H9 (cell line): Measurements from ENCODE around the gene RSAD1. TPM values are rescaled to one million over a fixed set of nuclear protein-coding genes. Genes with fewer than 3 reads are reported as not detected.

Source experiments
- DNase-seq: peaks from one replicate; pipeline ENCODE4 v3.0.0-alpha.2; 2017
- H2AFZ ChIP-seq: one replicate; pipeline ENCODE4 v1.6.1; 2013; ENCODE audit warnings: mild to moderate bottlenecking, low read length, control low read depth, moderate library complexity
- H2AK5ac ChIP-seq: 2 replicates; pipeline ENCODE4 v1.6.1; 2013; ENCODE audit warnings: low read length, control low read depth, mixed read lengths; ENCODE audit not compliant: insufficient read length
- H2BK120ac ChIP-seq: one replicate; pipeline ENCODE4 v1.6.1; 2013; ENCODE audit warnings: low read depth, mild to moderate bottlenecking, low read length, control low read depth, inconsistent platforms; ENCODE audit not compliant: poor library complexity, severe bottlenecking
- H2BK12ac ChIP-seq: 2 replicates; pipeline ENCODE4 v1.6.1; 2013; ENCODE audit warnings: low read length, control low read depth, mixed read lengths, low read depth; ENCODE audit not compliant: insufficient read length
- H2BK15ac ChIP-seq: 2 replicates; pipeline ENCODE4 v1.6.1; 2013; ENCODE audit warnings: low read depth, low read length, control low read depth
- H2BK20ac ChIP-seq: one replicate; pipeline ENCODE4 v1.6.1; 2013; ENCODE audit warnings: low read depth, mild to moderate bottlenecking, low read length, control low read depth, inconsistent platforms; ENCODE audit not compliant: poor library complexity, severe bottlenecking
- H2BK5ac ChIP-seq: 2 replicates; pipeline ENCODE4 v1.6.1; 2013; ENCODE audit warnings: low read length, control low read depth, mixed read lengths; ENCODE audit not compliant: insufficient read length
- H3K14ac ChIP-seq: 2 replicates; pipeline ENCODE4 v1.6.1; 2013; ENCODE audit warnings: low read length, control low read depth; ENCODE audit not compliant: insufficient read depth
- H3K18ac ChIP-seq: 2 replicates; pipeline ENCODE4 v1.6.1; 2013; ENCODE audit warnings: low read depth, mild to moderate bottlenecking, mixed read lengths, low read length, control low read depth; ENCODE audit not compliant: insufficient read length
- H3K23ac ChIP-seq: 2 replicates; pipeline ENCODE4 v1.6.1; 2013; ENCODE audit warnings: low read length, control low read depth, mixed read lengths, low read depth; ENCODE audit not compliant: insufficient read length
- H3K23me2 ChIP-seq: 2 replicates; pipeline ENCODE4 v1.6.1; 2013; ENCODE audit warnings: low read depth, mild to moderate bottlenecking, mixed read lengths, low read length, control low read depth; ENCODE audit not compliant: insufficient read length, poor library complexity, severe bottlenecking
- H3K27ac ChIP-seq: 2 replicates; pipeline ENCODE4 v1.5.1; 2013; ENCODE audit warnings: low read length, control low read depth, mixed read lengths, low read depth; ENCODE audit not compliant: insufficient read length
- H3K27me3 ChIP-seq: 2 replicates; pipeline ENCODE4 v1.6.1; 2013; ENCODE audit warnings: low read length, control low read depth, inconsistent platforms; ENCODE audit not compliant: insufficient read depth
- H3K4ac ChIP-seq: 2 replicates; pipeline ENCODE4 v1.6.1; 2013; ENCODE audit warnings: low read depth, mild to moderate bottlenecking, control low read depth, inconsistent platforms, low read length, moderate library complexity
- H3K4me1 ChIP-seq: 2 replicates; pipeline ENCODE4 v1.6.1; 2013; ENCODE audit warnings: low read length, control low read depth, inconsistent platforms; ENCODE audit not compliant: insufficient read depth
- H3K4me2 ChIP-seq: 2 replicates; pipeline ENCODE4 v1.6.1; 2013; ENCODE audit warnings: low read length, control low read depth, mixed read lengths; ENCODE audit not compliant: insufficient read length, insufficient read depth
- H3K56ac ChIP-seq: 2 replicates; pipeline ENCODE4 v1.6.1; 2013; ENCODE audit warnings: low read depth, mild to moderate bottlenecking, mixed read lengths, low read length, control low read depth; ENCODE audit not compliant: insufficient read length
- H3K79me1 ChIP-seq: 2 replicates; pipeline ENCODE4 v1.6.1; 2013; ENCODE audit warnings: low read depth, mild to moderate bottlenecking, moderate library complexity, low read length, control low read depth, inconsistent platforms; ENCODE audit not compliant: insufficient read depth, poor library complexity, severe bottlenecking
- H3K79me2 ChIP-seq: 2 replicates; pipeline ENCODE4 v1.6.1; 2013; ENCODE audit warnings: low read length, control low read depth, inconsistent platforms; ENCODE audit not compliant: insufficient read depth
- H3K9ac ChIP-seq: 2 replicates; pipeline ENCODE4 v1.6.1; 2013; ENCODE audit warnings: low read length, control low read depth, mixed read lengths; ENCODE audit not compliant: insufficient read length; ENCODE audit errors: extremely low read depth
- H3K9me3 ChIP-seq: one replicate; pipeline ENCODE4 v1.6.1; 2013; ENCODE audit warnings: low read depth, low read length, inconsistent platforms; ENCODE audit not compliant: control insufficient read depth
- H3T11ph ChIP-seq: one replicate; pipeline ENCODE4 v1.6.1; 2013; ENCODE audit warnings: mild to moderate bottlenecking, low read length, control low read depth, inconsistent platforms
- H4K20me1 ChIP-seq: one replicate; pipeline ENCODE4 v1.6.1; 2013; ENCODE audit not compliant: control insufficient read depth, insufficient read length, insufficient read depth
- H4K5ac ChIP-seq: 2 replicates; pipeline ENCODE4 v1.6.1; 2013; ENCODE audit warnings: low read depth, mild to moderate bottlenecking, mixed read lengths, low read length, control low read depth; ENCODE audit not compliant: insufficient read length
- H4K8ac ChIP-seq: replicated peaks from 2 replicates; pipeline ENCODE4 v1.6.1; 2013; ENCODE audit warnings: low read length, control low read depth, mixed read lengths, low read depth; ENCODE audit not compliant: insufficient read length
- H4K91ac ChIP-seq: 2 replicates; pipeline ENCODE4 v1.6.1; 2013; ENCODE audit warnings: low read depth, mild to moderate bottlenecking, moderate library complexity, mixed read lengths, low read length, control low read depth; ENCODE audit not compliant: insufficient read length
- H3K27ac Mint-ChIP-seq, 3 experiments: 2 replicates in 2 of 3; 3 replicates in 1 of 3; pipeline ENCODE4 v1.8.0; 2020 to 2021; ENCODE audit warnings: mixed read lengths in 3 of 3, mild to moderate bottlenecking in 1 of 3, moderate library complexity in 1 of 3
- H3K27me3 Mint-ChIP-seq: 2 replicates; pipeline ENCODE4 v1.8.0; 2021; ENCODE audit warnings: low read depth, mild to moderate bottlenecking, moderate library complexity, mixed read lengths
- H3K36me3 Mint-ChIP-seq, 3 experiments: 2 replicates in 2 of 3; 3 replicates in 1 of 3; pipeline ENCODE4 v1.8.0; 2020 to 2021; ENCODE audit warnings: low read depth in 3 of 3, mixed read lengths in 3 of 3; ENCODE audit not compliant: insufficient read depth in 1 of 3
- H3K4me1 Mint-ChIP-seq, 2 experiments: 2 replicates each; pipeline ENCODE4 v1.8.0; 2020; ENCODE audit warnings: mixed read lengths in 2 of 2
- H3K4me3 Mint-ChIP-seq, 2 experiments: 2 replicates in 1 of 2; 3 replicates in 1 of 2; pipeline ENCODE4 v1.8.0; 2020 to 2021; ENCODE audit warnings: mild to moderate bottlenecking in 2 of 2, mixed read lengths in 2 of 2, moderate library complexity in 1 of 2
- H3K9me3 Mint-ChIP-seq, 2 experiments: 2 replicates in 1 of 2; 3 replicates in 1 of 2; pipeline ENCODE4 v1.8.0; 2020; ENCODE audit warnings: mild to moderate bottlenecking in 2 of 2, mixed read lengths in 2 of 2, moderate library complexity in 1 of 2
- WGBS: extraction: QIAGEN DNeasy Blood & Tissue Kit; methylation state at CpG from one replicate; pipeline ENCODE4 v1.1.7; 2013; ENCODE audit warnings: missing lambda C conversion rate, low lambda C conversion rate, mixed read lengths; ENCODE audit not compliant: insufficient read length; ENCODE audit errors: extremely low coverage; 5-methylcytosine and 5-hydroxymethylcytosine counted together
- total RNA-seq: library from RNA; stranded (reverse); gene quantifications from 2 replicates; pipeline ENCODE4 v1.2.1, GENCODE V29; 2021
- TF ChIP-seq, protein P1 (sequence below): fragments of 200-600 bp; sonication (generic); conservative IDR thresholded peaks from 3 replicates; pipeline ENCODE4 v1.8.0; 2021; ENCODE audit warnings: antibody characterized with exemption, mild to moderate bottlenecking

The RSAD1 gene
- total RNA-seq, 1 experiment from 2014 or later = 27.9 TPM

DNA sequence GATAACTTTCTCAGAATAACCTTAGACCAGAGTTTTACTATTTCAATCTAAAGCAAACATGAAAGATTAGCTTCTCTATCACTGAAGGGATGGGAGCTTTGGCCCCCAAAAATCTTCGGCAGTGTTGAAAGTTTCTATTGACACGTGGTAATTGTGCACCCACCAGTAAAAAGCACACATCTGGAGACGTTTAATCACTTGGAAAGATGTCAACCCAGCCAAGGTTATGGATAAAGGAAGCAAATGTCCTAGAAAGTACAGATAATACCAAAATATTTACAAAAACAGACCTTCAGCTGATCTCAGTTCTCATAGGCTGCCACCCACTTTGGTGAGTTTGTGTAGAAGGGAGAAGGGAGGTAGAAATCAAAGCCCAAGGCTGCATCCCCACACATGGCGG is 34.8 kb downstream of the RSAD1 start:
- H3K9me3 Mint-ChIP-seq = no peaks in the 10 kb centered on the region; a peak in 2 of 5 replicates
- no peak overlapping the region for H3K4me3 Mint-ChIP-seq
- no peaks in the 10 kb centered on the region for H3K79me2 ChIP-seq
- no peak overlapping the region for H3K4me2 ChIP-seq
- no peak for DNase-seq
- H3K27me3 Mint-ChIP-seq = peaks cover 14% of the 10 kb centered on the region
- H3T11ph ChIP-seq = no peak overlapping the region
- no peak overlapping the region for H3K23ac ChIP-seq
- H2AK5ac ChIP-seq = no peak overlapping the region
- no peak overlapping the region for H2BK12ac ChIP-seq
- H3K14ac ChIP-seq = no peak overlapping the region
- H4K91ac ChIP-seq = no peak overlapping the region
- WGBS = no CpG with 5 or more reads among the region's 4 CpGs
- no peak overlapping the region for H2AFZ ChIP-seq
- no peak overlapping the region for H3K4ac ChIP-seq
- H3K9me3 ChIP-seq = no peaks in the 10 kb centered on the region
- no peak overlapping the region for H2BK120ac ChIP-seq
- no peak overlapping the region for H2BK15ac ChIP-seq
- no peak overlapping the region for H3K9ac ChIP-seq
- peaks cover 26 to 41% of the 10 kb centered on the region in 2 experiments for H3K4me1 Mint-ChIP-seq
- no peak overlapping the region for H3K18ac ChIP-seq
- no peak overlapping the region for H4K5ac ChIP-seq
- H3K27ac Mint-ChIP-seq = no peak overlapping the region
- no peak overlapping the region for H3K27ac ChIP-seq
- H4K8ac ChIP-seq = no peak overlapping the region
- no peaks in the 10 kb centered on the region for H3K27me3 ChIP-seq
- H3K36me3 Mint-ChIP-seq = no peaks in the 10 kb centered on the region
- no peaks in the 10 kb centered on the region for H3K79me1 ChIP-seq
- no peak overlapping the region for H2BK20ac ChIP-seq
- no peaks in the 10 kb centered on the region for H4K20me1 ChIP-seq
- H3K23me2 ChIP-seq = peaks cover 5% of the 10 kb centered on the region
- H3K4me1 ChIP-seq = no peaks in the 10 kb centered on the region; the same call in 1 of the 2 replicates
- TF ChIP-seq, protein P1, sequence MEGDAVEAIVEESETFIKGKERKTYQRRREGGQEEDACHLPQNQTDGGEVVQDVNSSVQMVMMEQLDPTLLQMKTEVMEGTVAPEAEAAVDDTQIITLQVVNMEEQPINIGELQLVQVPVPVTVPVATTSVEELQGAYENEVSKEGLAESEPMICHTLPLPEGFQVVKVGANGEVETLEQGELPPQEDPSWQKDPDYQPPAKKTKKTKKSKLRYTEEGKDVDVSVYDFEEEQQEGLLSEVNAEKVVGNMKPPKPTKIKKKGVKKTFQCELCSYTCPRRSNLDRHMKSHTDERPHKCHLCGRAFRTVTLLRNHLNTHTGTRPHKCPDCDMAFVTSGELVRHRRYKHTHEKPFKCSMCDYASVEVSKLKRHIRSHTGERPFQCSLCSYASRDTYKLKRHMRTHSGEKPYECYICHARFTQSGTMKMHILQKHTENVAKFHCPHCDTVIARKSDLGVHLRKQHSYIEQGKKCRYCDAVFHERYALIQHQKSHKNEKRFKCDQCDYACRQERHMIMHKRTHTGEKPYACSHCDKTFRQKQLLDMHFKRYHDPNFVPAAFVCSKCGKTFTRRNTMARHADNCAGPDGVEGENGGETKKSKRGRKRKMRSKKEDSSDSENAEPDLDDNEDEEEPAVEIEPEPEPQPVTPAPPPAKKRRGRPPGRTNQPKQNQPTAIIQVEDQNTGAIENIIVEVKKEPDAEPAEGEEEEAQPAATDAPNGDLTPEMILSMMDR = no peak
- H2BK5ac ChIP-seq = no peak overlapping the region
- H3K56ac ChIP-seq = no peak overlapping the region
